Ishikawa (cell line): ENCODE data around the gene GRM2.

Experiments used
- CEBPB ChIP-seq: IDR thresholded peaks from 2 replicates; pipeline ENCODE4 v1.6.1; 2012
- CREB1 ChIP-seq: IDR thresholded peaks from 2 replicates; pipeline ENCODE4 v1.6.1; 2012; ENCODE audit warnings: low read depth
- EGR1 ChIP-seq: IDR thresholded peaks from 2 replicates; pipeline ENCODE4 v1.6.1; 2012
- EP300 ChIP-seq: IDR thresholded peaks from 2 replicates; pipeline ENCODE4 v1.6.1; 2012; ENCODE audit warnings: borderline replicate concordance
- MAX ChIP-seq: IDR thresholded peaks from 2 replicates; pipeline ENCODE4 v1.6.1; 2012
- NFIC ChIP-seq: IDR thresholded peaks from 2 replicates; pipeline ENCODE4 v1.6.1; 2012
- RAD21 ChIP-seq: IDR thresholded peaks from 2 replicates; pipeline ENCODE4 v1.6.1; 2012; ENCODE audit warnings: low read depth
- TAF1 ChIP-seq: IDR thresholded peaks from 2 replicates; pipeline ENCODE4 v1.6.1; 2012; ENCODE audit warnings: low read depth, mild to moderate bottlenecking
- TCF12 ChIP-seq: IDR thresholded peaks from 2 replicates; pipeline ENCODE4 v1.6.1; 2012; ENCODE audit warnings: low read depth
- TEAD4 ChIP-seq: IDR thresholded peaks from 2 replicates; pipeline ENCODE4 v1.6.1; 2012
- TF ChIP-seq, protein P1 (sequence below): IDR thresholded peaks from 2 replicates; pipeline ENCODE4 v1.6.1; 2012; ENCODE audit warnings: low read depth, mild to moderate bottlenecking

DNA sequence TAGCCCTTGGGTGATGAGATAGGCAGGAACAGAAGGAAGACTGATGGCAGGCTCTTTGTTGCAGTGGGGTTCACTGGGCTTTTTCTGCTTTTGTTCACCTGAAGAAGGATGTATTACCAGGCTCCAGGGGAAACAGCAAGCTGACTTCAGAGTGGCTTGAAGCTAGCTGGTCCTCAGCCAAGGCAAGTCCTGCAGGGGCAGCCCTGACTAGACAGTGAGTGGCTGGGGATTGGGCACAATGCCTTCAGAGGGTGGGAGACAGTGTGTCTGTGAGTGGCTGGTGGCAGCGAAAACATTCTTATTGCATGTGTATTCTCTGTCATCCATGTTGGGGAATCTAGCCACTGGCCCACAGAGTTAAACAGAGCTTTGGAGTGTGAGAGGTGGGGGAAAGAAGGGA is 38.1 kb upstream of the GRM2 start:
- TF ChIP-seq TCF12 (no peak), TEAD4 (no peak), EP300 (no peak), RAD21 (no peak), CREB1 (no peak), NFIC (no peak), TAF1 (no peak), CEBPB (no peak), EGR1 (no peak), MAX (no peak)
- TF ChIP-seq, protein P1, sequence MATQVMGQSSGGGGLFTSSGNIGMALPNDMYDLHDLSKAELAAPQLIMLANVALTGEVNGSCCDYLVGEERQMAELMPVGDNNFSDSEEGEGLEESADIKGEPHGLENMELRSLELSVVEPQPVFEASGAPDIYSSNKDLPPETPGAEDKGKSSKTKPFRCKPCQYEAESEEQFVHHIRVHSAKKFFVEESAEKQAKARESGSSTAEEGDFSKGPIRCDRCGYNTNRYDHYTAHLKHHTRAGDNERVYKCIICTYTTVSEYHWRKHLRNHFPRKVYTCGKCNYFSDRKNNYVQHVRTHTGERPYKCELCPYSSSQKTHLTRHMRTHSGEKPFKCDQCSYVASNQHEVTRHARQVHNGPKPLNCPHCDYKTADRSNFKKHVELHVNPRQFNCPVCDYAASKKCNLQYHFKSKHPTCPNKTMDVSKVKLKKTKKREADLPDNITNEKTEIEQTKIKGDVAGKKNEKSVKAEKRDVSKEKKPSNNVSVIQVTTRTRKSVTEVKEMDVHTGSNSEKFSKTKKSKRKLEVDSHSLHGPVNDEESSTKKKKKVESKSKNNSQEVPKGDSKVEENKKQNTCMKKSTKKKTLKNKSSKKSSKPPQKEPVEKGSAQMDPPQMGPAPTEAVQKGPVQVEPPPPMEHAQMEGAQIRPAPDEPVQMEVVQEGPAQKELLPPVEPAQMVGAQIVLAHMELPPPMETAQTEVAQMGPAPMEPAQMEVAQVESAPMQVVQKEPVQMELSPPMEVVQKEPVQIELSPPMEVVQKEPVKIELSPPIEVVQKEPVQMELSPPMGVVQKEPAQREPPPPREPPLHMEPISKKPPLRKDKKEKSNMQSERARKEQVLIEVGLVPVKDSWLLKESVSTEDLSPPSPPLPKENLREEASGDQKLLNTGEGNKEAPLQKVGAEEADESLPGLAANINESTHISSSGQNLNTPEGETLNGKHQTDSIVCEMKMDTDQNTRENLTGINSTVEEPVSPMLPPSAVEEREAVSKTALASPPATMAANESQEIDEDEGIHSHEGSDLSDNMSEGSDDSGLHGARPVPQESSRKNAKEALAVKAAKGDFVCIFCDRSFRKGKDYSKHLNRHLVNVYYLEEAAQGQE = no peak
